GM19397 (cell line): ENCODE results near the gene OR4C3.
"Not testable (repeated sequence)": the region's sequence is repeated elsewhere in the genome, so short reads cannot be mapped to it uniquely, and the experiment has no call there.

ENCODE experiments used
- ATAC-seq: cut with Tn5 transposase; IDR thresholded peaks from one replicate; pipeline ENCODE4 v1.9.1; 2021; ENCODE audit warnings: mild to moderate bottlenecking, moderate library complexity; ENCODE audit not compliant: unreplicated experiment

Gene OR4C3

DNA sequence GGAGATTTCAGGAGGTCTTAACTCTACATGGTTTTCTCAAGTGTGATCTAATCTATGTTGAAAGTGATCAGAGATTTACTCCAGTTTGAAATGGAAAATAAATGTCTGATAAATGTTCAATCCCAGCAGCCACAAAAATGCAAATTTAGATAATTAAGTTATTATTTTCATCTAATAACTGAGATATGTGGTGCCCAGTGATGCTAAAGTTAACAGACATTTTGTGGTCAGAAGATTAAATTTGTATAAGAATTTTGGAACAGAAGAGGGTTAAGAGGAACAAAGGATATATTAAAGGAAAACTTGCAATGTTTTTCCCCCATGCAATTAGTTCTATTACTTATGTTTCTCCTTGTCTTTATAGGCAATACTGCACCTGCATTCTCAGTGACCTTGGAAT is at the start of gene OR4C3:
Gene OR4C3 (plus strand): TSS at position 301 of the 400 bp plus-strand sequence. CDS start 102 bp downstream, outside the sequence.
- ATAC-seq, result not testable (repeated sequence)

DNA sequence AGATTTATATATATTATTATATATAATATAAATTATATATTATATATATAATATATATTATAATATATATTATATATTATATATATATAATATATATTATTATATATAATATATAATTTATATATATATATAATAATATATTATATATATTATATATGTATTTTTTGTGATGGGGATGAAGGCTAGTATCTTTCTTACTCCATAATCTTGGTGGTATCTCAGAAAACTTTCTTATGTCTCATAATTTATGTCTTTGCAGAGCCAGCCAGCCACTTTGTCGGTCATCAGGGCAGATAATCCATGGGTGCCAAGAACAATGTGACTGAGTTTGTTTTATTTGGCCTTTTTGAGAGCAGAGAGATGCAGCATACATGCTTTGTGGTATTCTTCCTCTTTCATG is 18.8 kb upstream of the OR4C3 start, which contains the start of gene OR4S1:
Gene OR4S1 (plus strand): TSS at position 301 of the 400 bp plus-strand sequence. CDS start 0 bp downstream, at position 301.
- no peak for ATAC-seq

DNA sequence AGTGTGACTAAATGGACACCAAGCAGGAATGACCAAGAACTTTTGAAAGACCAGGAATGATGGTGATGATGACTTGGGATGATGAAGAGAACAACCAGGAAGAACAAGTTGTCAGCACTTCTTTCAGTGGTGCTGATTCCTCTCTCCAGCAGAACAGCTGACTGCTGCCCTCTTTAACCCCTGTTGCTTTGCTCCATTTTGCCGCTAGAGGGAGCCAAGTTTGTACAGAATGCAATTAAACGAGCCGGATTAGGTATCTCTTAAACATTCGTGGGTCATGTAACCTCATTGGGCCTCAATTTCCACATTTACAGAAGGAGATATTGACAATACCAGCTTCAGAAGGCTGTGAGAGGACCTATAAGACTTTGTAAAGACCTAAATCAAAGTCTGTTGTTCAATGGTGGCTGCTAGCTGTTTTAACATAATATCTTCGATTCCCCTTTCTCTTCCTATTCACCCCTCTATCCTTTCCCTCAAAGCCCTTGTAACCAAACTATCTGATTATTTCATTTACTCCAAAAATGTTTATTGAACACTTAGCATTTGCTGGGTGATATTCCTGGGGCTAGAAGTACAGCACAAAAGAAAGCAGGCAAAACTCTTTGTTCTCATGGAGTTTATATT is 16.8 kb upstream of the OR4C3 start:
- ATAC-seq, result peak; percentile 82

DNA sequence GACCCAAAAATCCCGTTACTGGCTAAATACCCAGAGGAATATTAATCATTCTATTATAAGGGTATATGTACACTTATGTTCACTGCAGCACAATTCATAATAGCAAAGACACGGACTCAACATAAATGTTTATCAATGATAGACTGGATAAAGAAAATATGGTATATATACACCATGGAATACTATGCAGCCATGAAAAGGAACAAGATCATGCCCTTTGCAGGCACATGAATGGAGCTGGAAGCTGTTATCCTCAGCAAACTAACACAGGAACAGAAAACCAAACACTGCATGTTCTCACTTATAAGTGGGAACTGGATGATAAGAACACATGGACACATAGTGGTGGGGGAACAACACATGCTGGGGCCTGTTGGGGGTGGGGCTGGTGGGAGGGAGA is 11.1 kb upstream of the OR4C3 start:
- ATAC-seq, result not testable (repeated sequence)

DNA sequence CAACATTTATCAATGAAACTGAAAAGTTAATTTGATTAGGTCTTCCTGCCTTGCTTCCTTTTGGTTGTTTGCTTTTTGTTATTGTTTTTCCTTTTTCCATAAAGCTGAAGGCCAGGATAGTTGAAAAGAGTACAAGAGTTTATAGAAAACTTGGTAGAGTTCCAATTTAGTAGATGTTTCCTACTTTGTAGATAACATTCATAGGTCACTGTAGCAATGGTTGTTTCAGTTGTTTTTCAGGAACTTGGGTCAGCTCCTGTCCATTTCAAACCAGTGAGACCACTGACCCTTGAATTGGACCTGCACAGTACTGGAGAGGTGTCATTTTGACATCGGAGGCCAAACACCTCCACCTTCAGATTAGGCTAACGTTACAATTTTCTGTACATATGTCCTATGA is 4.9 kb upstream of the OR4C3 start:
- not testable (repeated sequence) for ATAC-seq

DNA sequence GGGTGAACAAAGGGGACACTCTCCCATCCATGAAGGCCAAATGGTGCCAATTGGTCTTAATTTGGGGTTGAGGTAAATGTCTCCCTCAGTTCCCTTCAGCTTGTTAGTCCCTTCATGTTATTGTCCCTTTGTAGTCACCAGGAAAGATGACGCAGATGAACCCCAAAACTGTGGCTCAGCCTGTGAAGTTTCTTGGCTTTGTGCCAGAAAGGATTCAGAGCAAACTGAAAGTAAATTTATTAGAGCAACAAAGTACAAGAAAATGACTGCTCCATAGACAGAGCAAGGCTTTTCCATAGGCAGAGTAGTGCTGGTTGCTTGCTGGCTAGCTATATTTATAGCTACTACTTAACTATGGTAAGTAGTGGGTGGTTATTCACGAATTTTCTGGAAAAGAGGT is 16.7 kb downstream of the OR4C3 start:
- no peak for ATAC-seq

DNA sequence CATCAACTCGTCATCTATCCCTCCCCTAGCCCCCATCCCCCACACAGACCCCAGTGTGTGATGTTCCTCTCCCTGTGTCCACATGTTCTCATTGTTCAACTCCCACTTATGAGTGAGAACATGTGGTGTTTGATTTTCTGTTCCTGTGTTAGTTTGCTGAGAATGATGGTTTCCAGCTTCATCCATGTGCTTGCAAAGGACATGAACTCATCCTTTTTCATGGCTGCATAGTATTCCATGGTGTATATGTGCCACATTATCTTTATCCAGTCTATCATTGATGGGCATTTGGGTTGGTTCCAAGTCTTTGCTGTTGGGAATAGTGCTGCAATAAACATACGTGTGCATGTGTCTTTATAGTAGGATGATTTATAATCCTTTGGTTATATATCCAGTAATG is 17.8 kb downstream of the OR4C3 start:
- ATAC-seq, result not testable (repeated sequence)

DNA sequence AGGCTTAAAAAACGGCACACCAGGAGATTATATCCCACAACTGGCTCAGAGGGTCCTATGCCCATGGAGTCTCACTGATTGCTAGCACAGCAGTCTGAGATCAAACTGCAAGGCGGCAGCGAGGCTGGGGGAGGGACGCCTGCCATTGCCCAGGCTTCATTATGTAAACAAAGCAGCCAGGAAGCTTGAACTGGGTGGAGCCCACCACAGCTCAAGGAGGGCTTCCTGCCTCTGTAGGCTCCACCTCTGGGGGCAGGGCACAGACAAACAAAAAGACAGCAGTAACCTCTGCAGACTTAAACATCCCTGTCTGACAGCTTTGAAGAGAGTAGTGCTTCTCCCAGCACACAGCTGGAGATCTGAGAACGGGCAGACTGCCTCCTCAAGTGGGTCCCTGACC is 21.6 kb downstream of the OR4C3 start:
- not testable (repeated sequence) for ATAC-seq

DNA sequence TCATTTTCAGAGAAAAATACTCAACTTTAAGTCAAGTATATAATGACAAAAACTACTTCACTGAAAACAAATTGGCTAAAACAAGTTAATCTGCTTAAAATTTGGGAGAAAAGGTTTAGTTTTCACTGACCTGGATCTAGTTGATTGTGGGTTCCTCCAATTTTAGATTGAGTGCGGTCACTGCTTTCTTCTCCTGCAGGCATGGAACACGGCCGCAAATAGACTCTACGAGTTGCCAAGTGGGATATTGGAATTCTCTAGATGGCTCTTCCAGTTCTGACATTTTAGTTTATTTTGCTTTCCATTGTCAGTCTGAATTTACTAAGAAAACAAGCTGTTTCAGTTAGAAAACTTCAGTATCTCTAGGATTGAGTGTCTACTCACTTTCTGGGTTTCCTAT is 29.3 kb downstream of the OR4C3 start:
- no peak for ATAC-seq

DNA sequence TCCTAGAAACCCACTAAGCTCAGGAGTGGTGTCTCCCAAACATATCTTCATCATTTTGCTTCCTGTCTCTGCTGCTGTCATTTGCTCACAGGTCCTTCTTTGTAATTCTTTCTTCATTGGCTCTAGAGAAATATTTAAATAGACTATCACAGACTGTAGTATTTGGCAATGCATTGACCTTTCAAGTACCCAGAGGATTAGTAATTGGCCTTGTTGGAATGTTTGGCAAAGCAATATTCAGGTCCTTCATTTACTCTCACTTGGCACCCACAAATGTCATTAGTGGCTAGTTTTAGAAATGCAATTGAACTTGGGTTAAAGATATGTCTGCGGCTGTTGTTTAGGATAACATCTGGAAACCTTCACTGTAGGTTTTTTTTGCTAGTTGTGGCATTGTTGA is 30.0 kb downstream of the OR4C3 start:
- no peak for ATAC-seq

DNA sequence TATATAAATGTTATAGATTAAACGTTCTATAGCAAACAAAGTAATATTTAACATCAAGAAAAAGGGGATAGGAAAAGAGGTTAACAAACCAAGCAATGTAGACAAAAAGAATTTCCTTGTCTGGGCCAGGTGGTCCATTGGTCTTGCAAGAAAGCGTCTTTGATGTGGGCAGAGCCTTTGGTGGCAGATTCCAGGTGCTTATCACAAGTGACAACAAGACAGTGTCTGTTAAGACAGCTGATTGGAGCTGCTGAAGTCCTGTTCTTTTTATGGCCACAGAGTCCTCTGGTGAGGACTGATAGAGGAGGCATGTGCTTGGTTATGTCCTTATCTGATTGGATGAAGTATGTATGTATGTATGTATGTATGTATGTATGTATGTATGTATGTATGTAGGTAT is 36.6 kb downstream of the OR4C3 start:
- ATAC-seq, result not testable (repeated sequence)

DNA sequence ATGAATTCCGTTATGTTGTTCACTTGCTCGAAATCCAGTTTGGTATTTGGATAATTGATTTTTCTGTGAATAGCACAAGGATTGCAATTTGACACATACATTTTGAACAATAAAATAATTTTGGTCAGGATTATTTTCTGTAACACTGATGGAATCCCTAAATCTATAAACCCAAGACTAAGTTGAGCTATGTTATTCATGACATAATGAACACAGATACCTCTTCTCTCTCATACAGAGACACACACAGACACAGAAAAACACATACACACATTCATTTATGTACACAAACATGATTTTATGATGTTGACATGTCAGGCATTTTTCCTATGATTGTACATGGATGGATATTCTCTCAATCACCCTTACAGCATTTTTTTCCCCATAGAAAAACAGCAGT is 41.6 kb downstream of the OR4C3 start, which contains the start of gene OR4C5:
Gene OR4C5 (minus strand): TSS at position 101 of the 400 bp plus-strand sequence. CDS start 0 bp downstream, at position 101.
- no peak for ATAC-seq
